NK-92 treated with Interleukin-12 subunit alpha and Interleukin-12 subunit beta, amount 100 ng/mL, for 24 hours (cell line): ENCODE data around the gene KCNIP1.
"Not testable (repeated sequence)": the region's sequence is repeated elsewhere in the genome, so short reads cannot be mapped to it uniquely, and the experiment has no call there.

ENCODE experiments used
- DNase-seq: peaks from one replicate; lab custom pipeline; 2025; lab: John Stamatoyannopoulos, UW

KCNIP1 gene

DNA sequence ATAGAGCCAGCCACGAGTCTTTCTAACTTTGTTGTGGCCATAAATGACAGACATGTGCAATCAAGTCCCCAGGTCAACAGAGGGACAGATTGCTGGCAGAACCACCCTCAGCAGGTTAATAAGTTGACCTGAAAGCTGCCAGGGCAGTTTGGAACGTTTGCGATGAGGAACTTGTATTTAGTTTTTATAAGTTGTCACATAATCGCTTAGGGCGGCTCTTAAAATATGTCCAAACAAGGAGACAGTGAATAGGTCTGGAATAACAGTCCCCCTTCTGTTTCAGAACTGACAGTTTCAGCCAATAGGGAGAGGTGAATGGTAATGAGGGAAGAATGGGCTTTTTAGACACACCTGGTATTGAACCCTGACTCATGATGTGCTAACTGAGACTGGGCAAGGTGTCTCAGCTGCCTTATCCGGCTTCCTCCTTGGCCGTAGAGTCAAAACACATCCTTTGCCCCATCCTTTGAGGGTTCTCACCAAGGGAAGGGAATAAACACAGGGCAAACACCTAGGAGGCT, 246.2 kb downstream of the KCNIP1 start:
- DNase-seq, result no peak

DNA sequence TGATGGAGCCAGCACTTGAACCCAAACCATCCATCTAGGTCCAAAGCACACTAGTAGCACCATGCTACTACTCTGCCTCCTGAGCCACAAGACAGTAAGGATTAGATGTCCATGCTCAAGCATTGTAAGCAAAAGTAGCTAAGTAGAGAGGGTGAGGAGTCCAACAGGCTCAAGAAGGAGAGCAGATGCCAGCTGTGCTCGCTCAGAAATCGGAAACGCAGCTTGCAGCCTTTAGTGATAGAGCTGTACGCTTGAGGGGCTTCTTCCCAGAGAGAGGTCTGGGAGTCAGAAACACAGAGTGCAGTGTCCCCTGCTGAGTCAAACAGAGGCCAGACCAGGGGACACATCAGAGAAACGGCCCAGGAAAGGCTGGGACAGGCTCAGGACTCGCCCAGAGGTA, 247.0 kb downstream of the KCNIP1 start:
- DNase-seq, result no peak

DNA sequence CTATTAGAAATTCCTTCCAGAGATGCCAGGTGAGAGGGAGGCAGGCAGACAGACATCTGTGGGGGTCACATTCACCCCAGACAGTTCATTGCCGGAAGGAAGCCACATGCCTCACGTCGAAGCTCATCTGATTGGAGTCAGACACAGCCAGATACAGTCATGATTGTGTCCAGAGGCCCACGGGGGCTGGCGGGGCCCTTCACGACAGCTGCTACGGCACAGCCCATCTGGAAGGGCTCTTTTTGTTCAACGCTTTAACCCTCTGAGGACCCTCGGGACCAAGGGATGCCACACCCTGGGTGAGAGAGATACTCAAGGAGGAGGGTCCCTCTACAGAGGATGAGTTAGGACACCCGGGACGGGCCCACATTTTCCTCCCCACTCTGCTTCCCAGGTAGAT, 247.8 kb downstream of the KCNIP1 start:
- DNase-seq, result no peak

DNA sequence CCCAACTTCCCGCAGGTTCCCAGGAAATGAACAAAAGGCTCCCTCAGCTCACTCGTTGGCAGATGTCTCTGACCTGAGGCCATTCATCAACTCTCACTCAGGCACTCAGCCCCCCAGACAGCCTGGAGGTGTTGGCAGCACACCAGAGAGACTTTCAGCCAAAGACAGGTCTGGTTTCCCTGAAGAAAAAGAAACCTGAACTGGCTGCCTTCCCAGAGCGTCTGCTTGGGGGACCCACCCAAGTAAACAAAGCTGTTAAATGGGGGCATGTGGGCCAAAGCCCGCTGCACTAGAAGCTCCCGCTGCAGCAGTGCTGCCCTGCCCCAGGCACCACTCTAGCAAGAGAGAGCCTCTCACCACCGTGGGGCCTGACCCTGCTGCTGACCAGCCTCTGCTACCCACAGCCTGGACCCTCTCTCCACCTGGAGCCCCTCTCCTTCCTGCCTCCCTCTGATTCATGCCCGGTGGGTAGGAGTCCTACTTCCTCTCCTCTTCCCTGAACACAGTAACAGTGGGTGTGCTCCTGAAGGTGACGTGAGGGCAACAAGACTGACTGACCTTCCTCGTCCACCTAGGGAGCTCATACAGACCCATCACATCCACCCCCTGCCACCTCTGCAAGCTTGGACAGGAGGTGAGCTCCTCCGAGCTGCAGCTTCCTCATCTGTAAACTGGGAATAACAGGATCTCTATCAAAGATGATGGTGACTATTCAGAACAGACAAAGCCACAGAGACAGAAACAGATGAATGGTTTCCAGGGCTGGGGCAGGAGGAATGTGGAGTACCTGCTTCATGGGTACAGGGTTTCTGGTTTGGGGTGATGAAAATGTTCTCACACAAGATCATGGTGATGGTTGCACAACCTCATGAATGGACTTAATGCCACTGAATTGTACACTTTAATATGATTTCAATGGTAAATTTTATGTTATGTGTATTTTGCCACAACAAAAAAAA, 248.7 kb downstream of the KCNIP1 start:
- DNase-seq, result no peak

DNA sequence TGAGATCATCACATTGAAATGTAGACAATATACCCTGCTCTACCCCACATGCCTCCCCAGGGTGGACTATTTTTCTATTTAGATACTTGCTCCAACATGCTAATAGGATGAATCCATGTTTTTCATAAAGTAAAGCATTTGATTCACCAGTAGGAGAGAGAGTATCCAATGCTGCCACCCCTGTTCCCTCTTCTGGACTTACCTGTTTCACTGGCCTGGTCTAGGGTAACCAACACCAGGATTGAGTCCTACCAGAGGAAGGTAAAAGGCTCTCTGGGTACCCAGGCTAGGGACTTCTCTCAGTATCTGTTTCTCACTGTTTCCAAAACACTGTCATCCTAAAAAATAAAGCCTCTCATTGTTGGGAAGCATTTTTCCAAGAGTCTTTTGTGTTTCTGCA, 249.5 kb downstream of the KCNIP1 start:
- DNase-seq, result no peak

DNA sequence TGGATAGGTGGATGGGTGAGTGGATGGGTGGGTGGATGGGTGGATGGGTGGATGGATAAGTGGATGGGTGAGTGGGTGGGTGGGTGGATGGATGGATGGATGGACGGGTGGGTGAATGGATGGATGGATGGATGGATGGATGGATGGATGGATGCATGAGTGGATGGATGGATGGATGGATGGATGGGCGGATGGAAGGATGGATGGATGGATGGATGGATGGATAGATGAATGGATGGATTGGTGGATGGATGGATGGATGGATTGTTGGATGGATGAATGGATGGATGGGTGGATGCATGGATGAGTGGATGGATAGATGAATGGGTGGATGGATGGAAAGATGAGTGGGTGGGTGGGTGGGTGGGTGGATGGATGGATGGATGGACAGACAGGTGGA, 250.7 kb downstream of the KCNIP1 start:
- DNase-seq, result not testable (repeated sequence)

DNA sequence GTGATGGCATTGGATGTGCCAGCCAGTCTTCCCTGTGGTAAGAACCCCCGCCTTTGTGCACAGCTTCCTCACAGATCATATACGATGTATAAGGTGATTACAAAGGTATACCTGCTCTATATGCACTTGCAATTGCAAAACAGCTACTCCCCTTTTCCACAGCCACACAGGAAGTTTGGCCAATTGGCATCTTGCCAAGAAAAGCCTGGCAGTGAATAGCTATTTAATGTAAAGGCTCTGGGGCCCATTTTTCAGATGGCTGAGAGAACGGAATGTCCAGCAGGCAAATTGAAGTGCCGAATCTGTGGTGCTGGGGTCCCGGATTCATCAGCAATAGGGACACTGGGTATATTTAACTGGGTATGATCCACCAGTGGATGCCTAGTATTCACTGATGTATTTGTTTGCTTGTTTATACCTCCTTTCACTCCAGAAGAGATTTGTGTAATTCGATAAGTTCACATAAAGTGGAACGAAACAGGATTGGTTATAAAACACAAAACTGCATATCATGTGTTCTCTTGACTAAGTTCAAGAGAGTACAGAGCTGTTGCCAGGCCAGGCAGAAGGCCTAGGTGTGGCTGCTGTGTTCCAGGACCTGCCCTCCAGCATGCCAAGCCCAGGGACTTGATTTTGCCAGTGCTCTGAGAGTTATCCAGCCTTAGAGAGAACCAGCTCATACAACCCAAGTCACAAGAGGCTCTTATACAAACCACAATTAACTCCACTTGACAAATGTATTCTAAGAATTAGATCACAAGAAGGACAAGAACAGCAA, 252.0 kb downstream of the KCNIP1 start:
- no peak for DNase-seq

DNA sequence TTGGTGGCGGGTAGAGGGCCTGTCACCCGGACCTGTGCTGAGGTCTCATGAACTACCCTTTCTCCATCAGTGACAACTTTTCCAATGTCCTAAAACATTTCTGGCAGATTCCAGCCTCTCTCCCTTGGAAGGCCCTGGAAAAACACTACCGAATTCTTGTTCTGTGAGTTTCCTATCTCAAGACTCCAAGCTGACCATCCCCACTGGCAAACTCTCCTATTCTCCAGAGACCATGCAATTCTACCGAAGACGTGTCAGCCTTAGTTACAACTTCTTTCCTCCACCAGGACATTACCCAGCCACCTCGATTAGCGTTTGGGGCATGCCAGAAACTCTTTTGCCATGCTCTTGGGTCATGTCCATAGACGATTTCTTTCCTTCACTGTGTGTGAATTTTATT, 252.9 kb downstream of the KCNIP1 start:
- no peak for DNase-seq

DNA sequence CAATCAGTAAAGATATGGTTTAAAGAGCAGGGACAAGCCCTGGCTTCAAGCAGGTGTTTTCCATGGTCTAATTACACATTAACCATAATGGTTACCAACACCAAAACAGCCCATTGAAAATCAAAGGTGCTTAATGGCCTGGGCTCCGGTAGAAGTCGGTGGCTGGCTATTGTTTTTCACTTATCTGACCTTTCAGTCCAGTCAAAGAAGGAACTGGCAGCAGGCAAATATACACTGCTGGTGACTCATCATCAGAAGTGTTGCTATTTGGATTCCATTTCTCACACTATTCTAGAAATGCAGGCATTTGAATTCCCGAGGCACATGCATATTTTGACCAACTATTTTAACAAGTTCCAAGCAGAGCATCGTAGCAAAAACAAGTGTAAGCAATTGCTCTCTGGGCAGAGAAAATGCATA, 253.4 kb downstream of the KCNIP1 start:
- no peak for DNase-seq

DNA sequence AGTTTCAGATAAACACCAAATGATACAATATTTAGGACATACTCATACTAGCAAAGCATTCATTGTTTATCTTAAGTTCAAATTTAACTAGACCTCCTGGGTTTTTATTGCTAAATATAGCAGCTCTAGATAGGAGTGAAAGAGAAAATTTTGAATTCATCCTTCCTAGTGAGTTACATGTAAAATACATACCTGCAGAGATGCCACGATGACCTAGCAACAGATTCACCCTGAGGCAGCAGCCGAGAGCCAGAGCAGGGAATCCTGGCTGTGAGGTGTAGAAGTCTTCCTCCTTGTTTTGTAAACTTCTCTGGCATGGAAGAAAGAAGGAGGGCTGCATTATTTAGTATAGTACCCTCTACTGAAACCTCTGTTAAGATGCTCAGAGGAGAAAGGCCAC, 253.8 kb downstream of the KCNIP1 start:
- DNase-seq, result no peak

DNA sequence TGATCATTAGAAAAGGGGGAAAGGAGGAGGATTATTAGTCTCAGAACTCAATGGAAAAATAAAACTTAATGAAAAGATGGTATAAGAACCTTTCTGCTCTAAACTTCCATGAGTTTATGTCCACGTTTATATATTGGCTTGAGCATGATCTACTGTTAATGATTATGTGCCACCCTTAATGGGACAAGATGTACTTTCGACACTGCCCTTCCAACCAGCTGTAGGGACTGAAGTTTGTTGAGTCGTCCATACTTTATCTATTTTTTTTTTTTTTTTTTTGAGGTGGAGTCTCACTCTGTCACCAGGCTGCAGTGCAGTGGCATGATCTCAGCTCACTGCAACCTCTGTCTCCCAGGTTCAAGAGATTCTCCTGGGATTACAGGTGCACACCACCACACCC, 254.7 kb downstream of the KCNIP1 start:
- no peak for DNase-seq

DNA sequence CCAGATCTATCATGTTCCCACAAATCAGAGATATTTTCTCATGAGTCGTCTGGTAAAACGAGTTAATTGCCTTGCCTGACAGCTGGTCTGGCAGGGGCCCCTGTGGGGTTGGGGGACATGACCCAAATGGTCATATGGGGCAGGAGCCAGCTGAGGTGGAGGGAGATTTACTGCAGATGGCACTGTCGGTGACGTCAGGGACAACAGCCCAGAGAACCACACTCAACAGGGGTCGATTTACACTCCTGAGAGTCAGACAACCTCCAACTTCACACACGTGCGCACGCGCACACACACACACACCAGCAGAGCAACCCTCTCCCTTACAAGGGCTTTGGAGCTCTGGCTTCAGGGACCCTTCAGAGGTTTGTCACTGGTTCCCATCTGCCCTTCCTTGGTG, 256.3 kb downstream of the KCNIP1 start:
- DNase-seq, result no peak

DNA sequence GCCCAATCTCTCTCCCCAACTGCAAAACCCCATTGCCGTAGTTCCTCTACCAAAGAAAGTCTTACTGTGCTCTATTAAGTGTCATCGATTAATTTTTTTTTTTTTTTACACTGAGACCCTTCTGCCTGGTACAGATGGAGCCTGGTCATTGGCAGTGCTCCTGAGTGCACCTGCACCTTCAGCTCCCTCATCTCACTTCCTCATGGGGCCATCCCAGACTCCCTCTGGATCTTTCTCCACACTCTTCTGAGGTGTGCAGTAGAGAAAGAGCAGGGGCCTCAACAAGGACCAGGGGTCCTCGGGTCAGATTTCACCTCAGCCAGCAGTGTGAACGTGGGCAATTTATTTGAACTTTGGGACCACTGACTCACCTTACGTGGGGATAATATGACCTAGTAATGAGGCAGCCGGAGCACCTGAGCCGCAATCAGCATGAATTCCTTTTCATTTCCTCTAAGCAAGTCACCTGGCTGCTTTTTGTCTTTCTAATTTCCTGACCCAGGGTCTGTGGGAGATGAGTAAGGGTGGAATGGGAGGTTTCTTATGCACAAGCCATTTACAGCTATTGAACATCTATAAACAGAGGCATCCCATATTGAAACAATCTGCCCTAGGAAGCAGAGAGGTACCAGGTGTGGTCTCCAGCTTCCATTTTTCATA, 257.4 kb downstream of the KCNIP1 start:
- no peak for DNase-seq

DNA sequence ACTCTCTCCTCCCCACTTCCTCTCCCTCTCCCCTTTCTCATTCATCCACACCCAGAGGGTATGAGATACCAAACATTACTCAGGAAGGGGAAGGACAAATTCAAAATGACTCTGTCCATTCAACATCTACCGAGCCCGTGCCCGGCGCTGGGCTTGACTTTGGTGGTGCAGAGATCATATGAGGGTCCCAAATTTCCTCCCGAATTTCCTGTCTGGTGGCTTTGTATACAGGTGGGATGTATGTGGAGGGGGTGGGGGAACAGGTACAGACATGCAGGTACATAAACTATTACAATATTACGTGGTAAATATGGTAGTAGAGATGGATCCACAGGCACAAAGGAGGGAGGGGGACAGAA, 257.9 kb downstream of the KCNIP1 start:
- no peak for DNase-seq

DNA sequence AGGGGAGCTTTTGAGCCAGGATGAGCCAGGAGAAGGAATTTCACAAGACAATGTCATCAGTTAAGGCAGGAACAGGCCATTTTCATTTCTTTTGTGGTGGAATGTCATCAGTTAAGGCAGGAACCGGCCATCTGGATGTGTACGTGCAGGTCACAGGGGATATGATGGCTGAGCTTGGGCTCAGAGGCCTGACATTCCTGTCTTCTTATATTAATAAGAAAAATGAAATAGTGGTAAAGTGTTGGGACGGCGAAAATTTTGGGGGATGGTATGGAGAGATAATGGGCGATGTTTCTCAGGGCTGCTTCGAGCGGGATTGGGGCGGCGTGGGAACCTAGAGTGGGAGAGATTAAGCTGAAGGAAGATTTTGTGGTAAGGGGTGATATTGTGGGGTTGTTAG, 258.5 kb downstream of the KCNIP1 start:
- not testable (repeated sequence) for DNase-seq

DNA sequence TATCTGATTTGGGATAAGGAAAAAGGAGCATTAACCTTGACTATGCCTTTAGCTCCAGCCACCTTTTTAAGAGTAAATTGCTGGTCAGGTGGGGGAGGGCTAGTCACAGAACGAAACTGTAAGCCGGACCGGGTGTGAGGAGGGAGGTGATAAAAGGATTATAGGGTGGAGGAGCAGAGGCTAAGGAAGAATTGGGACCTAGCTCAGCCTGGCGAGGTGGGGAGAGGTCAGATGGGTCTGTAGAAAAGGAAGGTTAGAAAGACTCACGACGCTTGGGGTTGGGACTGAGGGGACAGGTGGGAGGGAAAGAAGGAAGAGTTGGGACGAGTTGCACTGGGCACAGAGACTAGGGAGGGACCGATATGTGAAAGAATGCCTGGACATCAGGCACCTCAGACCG, 262.0 kb downstream of the KCNIP1 start:
- not testable (repeated sequence) for DNase-seq

DNA sequence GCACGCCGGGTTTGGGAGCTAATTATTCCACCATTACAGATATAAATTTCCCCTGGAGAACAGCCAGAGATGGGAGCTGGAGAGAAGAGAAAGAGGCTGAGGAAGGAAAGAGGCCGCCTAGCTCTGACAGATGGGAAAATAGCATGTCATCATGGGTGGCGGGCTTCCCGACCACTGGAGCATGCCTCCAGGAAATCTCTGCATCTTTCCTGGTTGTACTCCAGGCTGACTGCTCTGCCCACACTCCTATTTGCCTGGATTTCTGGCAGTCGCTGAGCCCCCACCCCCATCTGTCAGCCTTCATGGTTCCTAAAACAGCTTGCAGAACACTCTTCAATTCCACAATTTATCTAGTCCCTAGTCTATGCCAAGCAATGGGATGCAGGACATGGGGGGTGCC, 265.4 kb downstream of the KCNIP1 start:
- no peak for DNase-seq

DNA sequence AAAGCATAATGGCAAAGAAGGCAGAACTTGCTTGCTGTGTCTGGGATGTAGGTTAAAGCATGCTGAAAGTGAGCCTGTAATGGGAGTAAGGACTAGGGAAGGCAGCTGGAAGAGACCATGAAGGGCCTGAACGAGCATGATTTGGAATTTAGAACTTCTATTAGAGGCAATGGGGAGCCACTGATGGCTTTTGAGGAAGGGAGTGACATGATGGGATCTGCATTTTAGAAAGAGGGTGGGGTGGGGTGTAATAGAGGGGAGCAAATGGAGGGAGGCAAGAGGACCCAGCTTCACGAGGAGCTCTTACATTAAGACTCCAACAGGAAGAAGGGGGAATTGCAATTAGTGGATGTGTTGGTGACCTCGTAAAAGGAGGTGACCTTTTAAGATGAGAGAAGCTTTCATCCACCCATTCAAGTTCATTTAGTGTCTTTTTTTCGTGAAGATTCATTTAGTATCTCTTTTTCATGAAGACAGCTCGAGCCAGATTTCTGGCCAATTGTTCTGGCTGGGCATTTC, 266.1 kb downstream of the KCNIP1 start:
- no peak for DNase-seq

DNA sequence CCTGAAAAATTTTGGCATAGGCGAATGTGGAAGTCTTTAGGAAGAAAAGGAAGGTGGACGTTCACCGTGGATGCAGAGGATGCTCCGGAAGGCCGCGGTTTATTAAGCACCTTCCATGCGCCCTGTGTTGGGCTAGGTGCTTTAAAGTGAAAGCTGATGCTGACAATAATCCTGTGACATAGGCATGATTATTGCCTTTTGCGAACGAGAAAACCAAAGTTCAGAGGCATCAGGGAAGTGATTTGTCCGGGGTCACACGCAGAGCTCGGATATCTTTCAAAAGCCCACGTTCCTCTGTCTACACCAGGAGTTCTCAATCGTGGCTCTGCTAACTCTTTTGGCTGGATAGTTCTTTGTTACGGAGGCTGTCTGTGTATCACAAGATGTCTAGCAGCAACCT, 267.7 kb downstream of the KCNIP1 start:
- DNase-seq, result no peak

DNA sequence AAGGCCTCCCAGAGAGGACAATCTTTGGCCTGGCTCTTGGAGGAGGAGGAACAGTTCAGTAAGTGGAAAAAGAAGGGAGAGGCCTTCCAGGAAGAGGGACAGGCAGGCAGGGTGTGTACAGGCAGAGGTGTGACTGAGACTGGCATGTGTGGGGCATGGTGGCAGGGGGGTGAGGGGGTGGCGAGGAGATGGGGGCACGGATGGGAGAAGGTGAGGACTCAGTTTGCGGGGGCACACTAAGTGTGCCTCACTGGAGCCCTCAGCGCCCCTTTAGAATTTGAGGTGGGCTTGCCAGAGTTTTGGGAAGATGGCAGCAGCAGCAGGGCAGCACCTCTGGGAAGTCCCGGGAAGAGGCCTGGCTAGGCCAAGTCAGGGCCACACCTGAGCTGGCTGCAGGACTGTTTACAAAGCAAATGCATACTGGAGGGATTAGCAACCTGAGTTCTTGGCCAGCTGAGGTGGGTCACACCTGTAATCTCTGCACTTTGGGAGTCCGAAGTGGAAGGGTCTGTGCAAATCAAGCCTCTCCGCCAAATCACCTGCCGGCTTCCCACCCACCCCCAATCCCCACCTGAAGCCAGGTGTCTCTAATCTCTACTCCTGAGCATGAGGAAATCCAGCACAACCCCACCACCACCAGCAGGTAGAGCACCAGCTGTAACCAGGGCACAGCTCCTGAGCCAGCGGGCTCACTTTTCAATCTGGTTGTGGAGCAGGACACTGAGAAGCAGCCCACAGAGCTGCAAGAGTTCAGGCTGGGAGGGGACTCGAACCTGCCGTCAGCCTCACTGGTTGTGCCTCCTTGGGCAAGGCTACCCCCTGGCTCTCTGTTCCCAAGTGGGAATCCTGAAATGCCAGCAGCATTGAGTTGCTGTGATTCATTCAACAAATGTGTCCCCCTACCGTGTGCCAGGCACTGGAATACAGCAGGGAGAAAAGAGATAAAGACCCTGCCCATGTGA, 269.5 kb downstream of the KCNIP1 start:
- DNase-seq, result no peak

DNA sequence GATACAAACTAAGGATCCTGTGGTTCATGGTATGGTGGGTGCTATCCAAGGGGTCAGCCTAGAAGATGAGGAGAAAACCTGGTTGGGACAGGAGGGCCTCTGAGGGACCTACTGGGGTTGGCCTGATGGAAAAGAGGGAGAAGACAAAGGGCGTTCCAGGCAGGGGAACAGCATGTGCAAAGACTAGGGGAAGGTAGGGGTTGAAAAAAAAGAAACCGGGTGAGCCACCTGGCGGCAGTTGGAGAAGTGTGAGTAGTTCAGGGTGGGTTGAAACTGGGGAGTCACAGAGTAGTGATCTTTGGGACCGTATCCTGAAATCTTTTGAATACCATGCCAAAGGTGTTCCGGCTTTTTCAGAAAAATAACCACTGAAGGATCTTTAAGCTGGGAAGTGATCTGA, 271.0 kb downstream of the KCNIP1 start:
- DNase-seq, result no peak
